HL-60 (cell line): Measurements from ENCODE around the gene LIX1.

ENCODE experiments used
- DNase-seq, 2 experiments: peaks; one replicate each; pipeline ENCODE4 v3.0.0-alpha.2; 2010 to 2020; ENCODE audit warnings: low read depth in 1 of 2, low spot score in 1 of 2
- H3K27ac ChIP-seq: fragments of 250-450 bp; sonication (Bioruptor Pico); replicated peaks from 2 replicates; pipeline ENCODE4 v1.5.1; 2020; ENCODE audit warnings: mild to moderate bottlenecking, moderate library complexity
- H3K27me3 ChIP-seq: fragments of 250-450 bp; sonication (Bioruptor Pico); 2 replicates; pipeline ENCODE4 v1.5.1; 2021; ENCODE audit warnings: mild to moderate bottlenecking, moderate library complexity; ENCODE audit not compliant: insufficient read depth, poor library complexity, severe bottlenecking
- H3K4me3 ChIP-seq: replicated peaks from 2 replicates; pipeline ENCODE4 v1.5.1; 2011; ENCODE audit warnings: mild to moderate bottlenecking, control low read depth, low read length; ENCODE audit not compliant: insufficient read depth
- CTCF ChIP-seq: IDR thresholded peaks from one replicate; pipeline ENCODE4 v1.5.1; 2011; ENCODE audit warnings: low read length, control low read depth, inconsistent platforms; ENCODE audit not compliant: insufficient read depth
- GABPA ChIP-seq: IDR thresholded peaks from 2 replicates; pipeline ENCODE4 v1.6.1; 2012; ENCODE audit warnings: low read depth
- POLR2AphosphoS5 ChIP-seq: IDR thresholded peaks from 2 replicates; pipeline ENCODE4 v1.6.1; 2012; ENCODE audit warnings: low read depth
- SPI1 ChIP-seq: IDR thresholded peaks from 2 replicates; pipeline ENCODE4 v1.6.1; 2012; ENCODE audit warnings: low read depth, mild to moderate bottlenecking, borderline replicate concordance
- TF ChIP-seq, protein P1 (sequence below): IDR thresholded peaks from 2 replicates; pipeline ENCODE4 v1.6.1; 2012; ENCODE audit warnings: low read depth; ENCODE audit not compliant: insufficient replicate concordance

The LIX1 gene

GRCh38 chr5:97077246-97077645 is 65.2 kb downstream of the LIX1 start:
- Histone ChIP-seq H3K27me3 (no peaks in the 10 kb centered on the region), H3K27ac (no peak overlapping the region)

GRCh38 chr5:97076098-97076497 is 66.3 kb downstream of the LIX1 start:
- no peak for DNase-seq
- no peak overlapping the region for H3K4me3 ChIP-seq
- no peak overlapping the region for H3K27ac ChIP-seq
- no peak for TF ChIP-seq CTCF
- TF ChIP-seq POLR2AphosphoS5 = no peak
- TF ChIP-seq, protein P1, sequence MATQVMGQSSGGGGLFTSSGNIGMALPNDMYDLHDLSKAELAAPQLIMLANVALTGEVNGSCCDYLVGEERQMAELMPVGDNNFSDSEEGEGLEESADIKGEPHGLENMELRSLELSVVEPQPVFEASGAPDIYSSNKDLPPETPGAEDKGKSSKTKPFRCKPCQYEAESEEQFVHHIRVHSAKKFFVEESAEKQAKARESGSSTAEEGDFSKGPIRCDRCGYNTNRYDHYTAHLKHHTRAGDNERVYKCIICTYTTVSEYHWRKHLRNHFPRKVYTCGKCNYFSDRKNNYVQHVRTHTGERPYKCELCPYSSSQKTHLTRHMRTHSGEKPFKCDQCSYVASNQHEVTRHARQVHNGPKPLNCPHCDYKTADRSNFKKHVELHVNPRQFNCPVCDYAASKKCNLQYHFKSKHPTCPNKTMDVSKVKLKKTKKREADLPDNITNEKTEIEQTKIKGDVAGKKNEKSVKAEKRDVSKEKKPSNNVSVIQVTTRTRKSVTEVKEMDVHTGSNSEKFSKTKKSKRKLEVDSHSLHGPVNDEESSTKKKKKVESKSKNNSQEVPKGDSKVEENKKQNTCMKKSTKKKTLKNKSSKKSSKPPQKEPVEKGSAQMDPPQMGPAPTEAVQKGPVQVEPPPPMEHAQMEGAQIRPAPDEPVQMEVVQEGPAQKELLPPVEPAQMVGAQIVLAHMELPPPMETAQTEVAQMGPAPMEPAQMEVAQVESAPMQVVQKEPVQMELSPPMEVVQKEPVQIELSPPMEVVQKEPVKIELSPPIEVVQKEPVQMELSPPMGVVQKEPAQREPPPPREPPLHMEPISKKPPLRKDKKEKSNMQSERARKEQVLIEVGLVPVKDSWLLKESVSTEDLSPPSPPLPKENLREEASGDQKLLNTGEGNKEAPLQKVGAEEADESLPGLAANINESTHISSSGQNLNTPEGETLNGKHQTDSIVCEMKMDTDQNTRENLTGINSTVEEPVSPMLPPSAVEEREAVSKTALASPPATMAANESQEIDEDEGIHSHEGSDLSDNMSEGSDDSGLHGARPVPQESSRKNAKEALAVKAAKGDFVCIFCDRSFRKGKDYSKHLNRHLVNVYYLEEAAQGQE = no peak
- TF ChIP-seq SPI1 = no peak
- H3K27me3 ChIP-seq = no peaks in the 10 kb centered on the region

More at GRCh38 chr5:97077246-97077645, 65.2 kb downstream of the LIX1 start:
- TF ChIP-seq GABPA (no peak), SPI1 (no peak), POLR2AphosphoS5 (no peak), CTCF (no peak)
- TF ChIP-seq, protein P1 = no peak
- no peak for DNase-seq
- no peak overlapping the region for H3K4me3 ChIP-seq

GRCh38 chr5:97075649-97076048 is 66.8 kb downstream of the LIX1 start:
- no peak for TF ChIP-seq POLR2AphosphoS5
- TF ChIP-seq SPI1 = no peak
- no peak for TF ChIP-seq CTCF
- no peak for TF ChIP-seq GABPA
- TF ChIP-seq, protein P1 = no peak
- no peak for DNase-seq
- no peak overlapping the region for H3K27ac ChIP-seq
- H3K27me3 ChIP-seq = no peaks in the 10 kb centered on the region
- no peak overlapping the region for H3K4me3 ChIP-seq
